ENCODE measurements around the gene TMEM201.

DNA sequence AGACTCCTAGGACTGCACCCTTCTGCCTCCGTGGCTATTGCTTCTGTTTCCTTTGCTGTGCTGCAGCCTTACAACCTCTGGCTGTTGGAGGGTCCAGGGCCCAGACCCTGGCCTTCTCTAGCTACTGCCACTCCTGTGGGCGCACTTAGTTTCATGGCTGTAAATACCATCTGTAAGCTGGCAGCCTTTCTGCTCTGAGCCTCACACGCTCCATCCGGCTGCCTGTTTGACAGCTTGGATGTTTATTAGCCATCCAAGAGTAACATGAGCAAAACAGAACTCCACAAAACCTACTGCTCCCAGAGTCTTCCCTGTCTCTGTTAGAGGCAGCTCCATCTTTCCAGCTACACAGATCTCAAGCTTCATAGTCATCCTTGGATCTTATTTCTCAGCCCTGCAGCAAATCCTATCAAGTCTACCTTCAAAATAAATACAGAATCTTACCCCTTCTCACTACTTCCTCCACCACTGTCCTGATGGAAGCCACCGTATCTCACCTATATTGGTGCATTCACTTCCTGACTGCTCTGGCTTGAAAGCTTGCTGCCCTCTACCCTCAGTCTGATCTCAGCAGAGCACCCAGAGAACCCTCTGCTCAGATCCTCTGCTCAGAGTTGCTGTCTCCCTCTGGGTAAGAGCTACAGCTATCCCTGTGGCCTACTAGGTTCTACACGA is 30.3 kb upstream of the TMEM201 start:
- TF ChIP-seq, protein P1, sequence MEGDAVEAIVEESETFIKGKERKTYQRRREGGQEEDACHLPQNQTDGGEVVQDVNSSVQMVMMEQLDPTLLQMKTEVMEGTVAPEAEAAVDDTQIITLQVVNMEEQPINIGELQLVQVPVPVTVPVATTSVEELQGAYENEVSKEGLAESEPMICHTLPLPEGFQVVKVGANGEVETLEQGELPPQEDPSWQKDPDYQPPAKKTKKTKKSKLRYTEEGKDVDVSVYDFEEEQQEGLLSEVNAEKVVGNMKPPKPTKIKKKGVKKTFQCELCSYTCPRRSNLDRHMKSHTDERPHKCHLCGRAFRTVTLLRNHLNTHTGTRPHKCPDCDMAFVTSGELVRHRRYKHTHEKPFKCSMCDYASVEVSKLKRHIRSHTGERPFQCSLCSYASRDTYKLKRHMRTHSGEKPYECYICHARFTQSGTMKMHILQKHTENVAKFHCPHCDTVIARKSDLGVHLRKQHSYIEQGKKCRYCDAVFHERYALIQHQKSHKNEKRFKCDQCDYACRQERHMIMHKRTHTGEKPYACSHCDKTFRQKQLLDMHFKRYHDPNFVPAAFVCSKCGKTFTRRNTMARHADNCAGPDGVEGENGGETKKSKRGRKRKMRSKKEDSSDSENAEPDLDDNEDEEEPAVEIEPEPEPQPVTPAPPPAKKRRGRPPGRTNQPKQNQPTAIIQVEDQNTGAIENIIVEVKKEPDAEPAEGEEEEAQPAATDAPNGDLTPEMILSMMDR (IDR thresholded peaks at IDR 0.05) = no peak
- TF ChIP-seq POLR2A (IDR thresholded peaks at IDR 0.05) = no peak
